ENCODE results near the gene B4GALT6. TPM values are rescaled to one million over a fixed set of nuclear protein-coding genes. Genes with fewer than 3 reads are reported as not detected.
A peak's percentile ranks its signal among the peaks of the same experiment; 100 is the strongest.

B4GALT6 gene
- total and polyA plus RNA-seq, 9 of the 15 experiments (the other 6 are each of a cell fraction or from before 2014, with no cell fraction given) = 0.03 to 0.27 (median 0.08) TPM

DNA sequence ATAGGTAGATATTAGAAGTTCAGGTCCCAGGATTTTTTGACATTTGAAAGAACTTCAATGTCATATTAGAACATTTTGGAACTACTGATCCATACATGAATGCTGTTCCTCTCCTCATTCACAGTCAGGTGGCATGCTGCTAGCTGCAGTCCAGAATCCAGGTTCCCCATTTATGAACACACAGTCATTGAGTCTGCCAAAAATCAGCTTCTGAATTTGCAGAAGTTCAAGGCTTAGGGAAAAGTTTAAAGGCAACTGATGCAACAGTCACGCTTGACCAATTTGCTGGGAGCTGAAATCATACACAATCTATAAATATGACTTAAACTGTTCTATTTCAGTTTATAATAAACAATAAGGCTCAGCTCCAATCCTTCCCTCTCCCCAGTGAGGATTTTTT is 110.0 kb downstream of the B4GALT6 start:
- no peak for FAIRE-seq
- ChIA-PET POLR2A (interaction anchor here (0.7 to 1.0 kb wide), 3 partner anchors 13 to 127 kb away, joined by 3 read pairs; no protein-coding TSS in a partner anchor), CTCF (ENCODE audit: low intra/inter-chr PET ratio) (no interaction called here)
- H3K9me3 ChIP-seq (replicated peaks; ENCODE audit: control insufficient read depth, insufficient read depth, low read depth, low read length) = no peaks in the 10 kb centered on the region
- intact Hi-C loops (cut with micrococcal nuclease) (no loop called here), in situ Hi-C loops (cut with MboI) (no loop called here)
- no peaks in the 10 kb centered on the region for H4K20me1 ChIP-seq (replicated peaks; ENCODE audit: control insufficient read depth, insufficient read depth, low read length)
- peak overlapping the region; percentile 12; the same call in 1 of the 2 replicates for H3K4me2 ChIP-seq (ENCODE audit: insufficient read depth, low read length)
- 0 out of 2 replicates have a peak overlapping the region, but pooled peaks have one; percentile 34 for H2AFZ ChIP-seq (ENCODE audit: low read depth, low read length)
- H3K36me3 ChIP-seq (ENCODE audit: control insufficient read depth, insufficient read depth, low read length) = no peaks in the 10 kb centered on the region
- no peak overlapping the region for H3K27ac ChIP-seq (ENCODE audit: extremely low read depth, low read depth, low read length)
- WGBS (ENCODE audit: insufficient coverage, low coverage, missing lambda C conversion rate) = 0% methylated on average over 1 of the region's 1 CpG
- no peaks in the 10 kb centered on the region for H3K9me1 ChIP-seq (ENCODE audit: control insufficient read depth, insufficient read depth, low read length)
- BruUV-seq (replicated peaks) = no TSS peak
- H3K79me2 ChIP-seq (ENCODE audit: control insufficient read depth, insufficient read depth, low read length) = no peaks in the 10 kb centered on the region
- peaks cover 8 to 9% of the 10 kb centered on the region in 2 experiments; a peak in 4 of 5 replicates for H3K27me3 ChIP-seq (ENCODE audit: control insufficient read depth in 2 of 2, insufficient read depth in 2 of 2, low read length in 2 of 2)
- H3K9ac ChIP-seq (ENCODE audit: insufficient read depth in 1 of 2, low read depth in 2 of 2, low read length in 2 of 2) = no peak overlapping the region
- H3K4me1 ChIP-seq (replicated peaks in 1 of 2; ENCODE audit: control insufficient read depth in 2 of 2, insufficient read depth in 2 of 2, low read length in 2 of 2) = no peaks in the 10 kb centered on the region
- no peak for ATAC-seq
- TF ChIP-seq SREBF2 (CRISPR knock-in tag; IDR thresholded peaks at IDR 0.05) (no peak), MYC (IDR thresholded peaks at IDR 0.05; ENCODE audit: low read depth, low read length) (no peak), MYC (CRISPR knock-in tag; IDR thresholded peaks at IDR 0.05; ENCODE audit: borderline replicate concordance, low read depth) (no peak), CEBPG (CRISPR knock-in tag; IDR thresholded peaks at IDR 0.05) (no peak), CEBPG (tag; conservative IDR thresholded peaks at IDR 0.05 in 1 of 2, IDR thresholded peaks at IDR 0.05 in 1 of 2) (peak; percentile 13 to 49; a peak in 2 of 4 replicates), MCM7 (IDR thresholded peaks at IDR 0.05) (no peak)
- H3K4me3 ChIP-seq = no peak overlapping the region
- DNase-seq (ENCODE audit: extremely low read depth in 1 of 4, low spot score in 3 of 4) = no peak

Other genes starting within 250 kb of the B4GALT6 start
- 0.05 and 0.08 TPM in 2 replicates for gene DSG3, start 236.8 kb downstream of the B4GALT6 start, total RNA-seq (2014; rRNA removed)
- gene DSG3, start 236.8 kb downstream of the B4GALT6 start, total RNA-seq (2014; rRNA removed; fragmentation: Illumina TruSeq; extraction: Trizol) = 0.11 and 0.13 TPM in 2 replicates
- 0.15 and 0.18 TPM in 2 replicates for gene DSG3, start 236.8 kb downstream of the B4GALT6 start, total RNA-seq (2015; rRNA removed; fragmentation: Illumina TruSeq; extraction: Trizol)
- gene DSG3, start 236.8 kb downstream of the B4GALT6 start, total RNA-seq (2021) = 0.07 and 0.18 TPM in 2 replicates
- 0.01 and 0.06 TPM in 2 replicates for gene DSG3, start 236.8 kb downstream of the B4GALT6 start, polyA plus RNA-seq (2011; rRNA removed)
- 0.07 and 0.08 TPM in 2 replicates for gene DSG3, start 236.8 kb downstream of the B4GALT6 start, polyA plus RNA-seq (2014; fragmentation: Illumina TruSeq; extraction: Trizol)
- under 1 TPM in 1 of 2 experiments, not detected in 1; 0.06 TPM for gene DSG3, start 236.8 kb downstream of the B4GALT6 start, polyA plus RNA-seq (2014; fragmentation: Nextera tagmentation; extraction: Ambion mirVana)
- 0.04 TPM in 2 replicates for gene DSG3, start 236.8 kb downstream of the B4GALT6 start, polyA plus RNA-seq (2014; rRNA removed)
- 22.2 and 26.5 TPM in 2 replicates for gene DSG2, start 186.4 kb downstream of the B4GALT6 start, total RNA-seq (2014; rRNA removed)
- gene DSG2, start 186.4 kb downstream of the B4GALT6 start, total RNA-seq (2014; rRNA removed; fragmentation: Illumina TruSeq; extraction: Trizol) = 50.1 and 53.9 TPM in 2 replicates
- gene DSG2, start 186.4 kb downstream of the B4GALT6 start, total RNA-seq (2015; rRNA removed; fragmentation: Illumina TruSeq; extraction: Trizol) = 39.2 and 43.0 TPM in 2 replicates
- gene DSG2, start 186.4 kb downstream of the B4GALT6 start, total RNA-seq (2021) = 41.3 and 43.0 TPM in 2 replicates
- gene DSG2, start 186.4 kb downstream of the B4GALT6 start, polyA plus RNA-seq (2011; rRNA removed) = 67.9 and 68.6 TPM in 2 replicates
- 57.9 and 65.7 TPM in 2 replicates for gene DSG2, start 186.4 kb downstream of the B4GALT6 start, polyA plus RNA-seq (2014; fragmentation: Illumina TruSeq; extraction: Trizol)
- 10 to 100 TPM; 16.9 to 22.6 TPM for gene DSG2, start 186.4 kb downstream of the B4GALT6 start, polyA plus RNA-seq (2014; fragmentation: Nextera tagmentation; extraction: Ambion mirVana)
- gene DSG2, start 186.4 kb downstream of the B4GALT6 start, polyA plus RNA-seq (2014; rRNA removed) = 34.1 and 40.8 TPM in 2 replicates
- gene TTR, start 92.7 kb downstream of the B4GALT6 start, total RNA-seq (2014; rRNA removed) = not detected in 2 replicates
- gene TTR, start 92.7 kb downstream of the B4GALT6 start, total RNA-seq (2014; rRNA removed; fragmentation: Illumina TruSeq; extraction: Trizol) = not detected in 2 replicates
- not detected in 2 replicates for gene TTR, start 92.7 kb downstream of the B4GALT6 start, total RNA-seq (2015; rRNA removed; fragmentation: Illumina TruSeq; extraction: Trizol)
- gene TTR, start 92.7 kb downstream of the B4GALT6 start, total RNA-seq (2021) = 0.53 and 0.92 TPM in 2 replicates
- gene TTR, start 92.7 kb downstream of the B4GALT6 start, polyA plus RNA-seq (2011; rRNA removed) = not detected in 2 replicates
- gene TTR, start 92.7 kb downstream of the B4GALT6 start, polyA plus RNA-seq (2014; fragmentation: Illumina TruSeq; extraction: Trizol) = not detected in 2 replicates
- gene TTR, start 92.7 kb downstream of the B4GALT6 start, polyA plus RNA-seq (2014; fragmentation: Nextera tagmentation; extraction: Ambion mirVana) = not detected
- gene TTR, start 92.7 kb downstream of the B4GALT6 start, polyA plus RNA-seq (2014; rRNA removed) = 0.17 TPM in 1 of 2 replicates, not detected in the other
- gene SLC25A52, start 76.3 kb upstream of the B4GALT6 start, total RNA-seq (2014; rRNA removed) = not detected in 2 replicates
- not detected in 2 replicates for gene SLC25A52, start 76.3 kb upstream of the B4GALT6 start, total RNA-seq (2014; rRNA removed; fragmentation: Illumina TruSeq; extraction: Trizol)
- gene SLC25A52, start 76.3 kb upstream of the B4GALT6 start, total RNA-seq (2015; rRNA removed; fragmentation: Illumina TruSeq; extraction: Trizol) = not detected in 2 replicates
- not detected in 2 replicates for gene SLC25A52, start 76.3 kb upstream of the B4GALT6 start, total RNA-seq (2021)
- gene SLC25A52, start 76.3 kb upstream of the B4GALT6 start, polyA plus RNA-seq (2011; rRNA removed) = 0.07 TPM in 1 of 2 replicates, not detected in the other
- not detected in 2 replicates for gene SLC25A52, start 76.3 kb upstream of the B4GALT6 start, polyA plus RNA-seq (2014; fragmentation: Illumina TruSeq; extraction: Trizol)
- gene SLC25A52, start 76.3 kb upstream of the B4GALT6 start, polyA plus RNA-seq (2014; fragmentation: Nextera tagmentation; extraction: Ambion mirVana) = not detected
- not detected in 2 replicates for gene SLC25A52, start 76.3 kb upstream of the B4GALT6 start, polyA plus RNA-seq (2014; rRNA removed)